ENCODE results near the gene CD2.

GRCh38 chr1:116722016-116722838 lies 32.0 kb upstream of the CD2 start:
- TF ChIP-seq HDAC2 (IDR thresholded peaks at IDR 0.05; ENCODE audit: borderline replicate concordance in 1 of 2, low read depth in 2 of 2, low read length in 2 of 2) (no peak), SP1 (IDR thresholded peaks at IDR 0.05; ENCODE audit: low read depth, low read length) (no peak), CHD2 (IDR thresholded peaks at IDR 0.05; ENCODE audit: low read length) (no peak), SIRT6 (IDR thresholded peaks at IDR 0.05; ENCODE audit: low read length) (no peak), KDM5A (IDR thresholded peaks at IDR 0.05; ENCODE audit: low read length) (no peak), CTCF (IDR thresholded peaks at IDR 0.05; ENCODE audit: control extremely low read depth in 1 of 3, insufficient read depth in 1 of 3, low read depth in 1 of 3, low read length in 3 of 3) (no peak), GABPA (IDR thresholded peaks at IDR 0.05; ENCODE audit: borderline replicate concordance, insufficient read depth, low read length) (no peak), GTF2F1 (IDR thresholded peaks at IDR 0.05; ENCODE audit: borderline replicate concordance, low read depth, low read length) (no peak)

All from H1 (cell line).